ENCODE data around the gene KDM3A.

DNA sequence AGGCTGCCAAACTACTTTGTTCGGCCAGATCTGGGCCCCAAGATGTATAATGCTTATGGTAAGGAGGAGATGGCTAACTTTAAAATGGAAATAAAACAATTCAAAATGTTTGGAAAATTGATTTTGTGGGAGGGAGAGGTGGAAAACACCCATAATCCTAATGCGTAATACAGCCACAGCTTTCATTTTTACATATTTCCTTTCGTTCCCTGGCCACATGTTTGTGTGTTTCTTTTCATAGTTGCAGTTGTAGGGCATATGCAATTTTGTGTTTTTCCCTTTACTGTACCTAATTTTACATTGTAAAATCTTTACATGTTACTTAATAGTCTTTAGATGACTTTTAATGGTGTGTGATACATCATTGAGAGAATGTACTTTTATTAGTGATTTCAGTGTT, 44.6 kb downstream of the KDM3A start:
- TF ChIP-seq, protein P1, sequence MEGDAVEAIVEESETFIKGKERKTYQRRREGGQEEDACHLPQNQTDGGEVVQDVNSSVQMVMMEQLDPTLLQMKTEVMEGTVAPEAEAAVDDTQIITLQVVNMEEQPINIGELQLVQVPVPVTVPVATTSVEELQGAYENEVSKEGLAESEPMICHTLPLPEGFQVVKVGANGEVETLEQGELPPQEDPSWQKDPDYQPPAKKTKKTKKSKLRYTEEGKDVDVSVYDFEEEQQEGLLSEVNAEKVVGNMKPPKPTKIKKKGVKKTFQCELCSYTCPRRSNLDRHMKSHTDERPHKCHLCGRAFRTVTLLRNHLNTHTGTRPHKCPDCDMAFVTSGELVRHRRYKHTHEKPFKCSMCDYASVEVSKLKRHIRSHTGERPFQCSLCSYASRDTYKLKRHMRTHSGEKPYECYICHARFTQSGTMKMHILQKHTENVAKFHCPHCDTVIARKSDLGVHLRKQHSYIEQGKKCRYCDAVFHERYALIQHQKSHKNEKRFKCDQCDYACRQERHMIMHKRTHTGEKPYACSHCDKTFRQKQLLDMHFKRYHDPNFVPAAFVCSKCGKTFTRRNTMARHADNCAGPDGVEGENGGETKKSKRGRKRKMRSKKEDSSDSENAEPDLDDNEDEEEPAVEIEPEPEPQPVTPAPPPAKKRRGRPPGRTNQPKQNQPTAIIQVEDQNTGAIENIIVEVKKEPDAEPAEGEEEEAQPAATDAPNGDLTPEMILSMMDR (IDR thresholded peaks at IDR 0.05), result no peak
- TF ChIP-seq POLR2A (IDR thresholded peaks at IDR 0.05), result no peak
